ENCODE measurements around the gene KHDRBS2.
A peak's percentile ranks its signal among the peaks of the same experiment; 100 is the strongest.

KHDRBS2 gene

DNA sequence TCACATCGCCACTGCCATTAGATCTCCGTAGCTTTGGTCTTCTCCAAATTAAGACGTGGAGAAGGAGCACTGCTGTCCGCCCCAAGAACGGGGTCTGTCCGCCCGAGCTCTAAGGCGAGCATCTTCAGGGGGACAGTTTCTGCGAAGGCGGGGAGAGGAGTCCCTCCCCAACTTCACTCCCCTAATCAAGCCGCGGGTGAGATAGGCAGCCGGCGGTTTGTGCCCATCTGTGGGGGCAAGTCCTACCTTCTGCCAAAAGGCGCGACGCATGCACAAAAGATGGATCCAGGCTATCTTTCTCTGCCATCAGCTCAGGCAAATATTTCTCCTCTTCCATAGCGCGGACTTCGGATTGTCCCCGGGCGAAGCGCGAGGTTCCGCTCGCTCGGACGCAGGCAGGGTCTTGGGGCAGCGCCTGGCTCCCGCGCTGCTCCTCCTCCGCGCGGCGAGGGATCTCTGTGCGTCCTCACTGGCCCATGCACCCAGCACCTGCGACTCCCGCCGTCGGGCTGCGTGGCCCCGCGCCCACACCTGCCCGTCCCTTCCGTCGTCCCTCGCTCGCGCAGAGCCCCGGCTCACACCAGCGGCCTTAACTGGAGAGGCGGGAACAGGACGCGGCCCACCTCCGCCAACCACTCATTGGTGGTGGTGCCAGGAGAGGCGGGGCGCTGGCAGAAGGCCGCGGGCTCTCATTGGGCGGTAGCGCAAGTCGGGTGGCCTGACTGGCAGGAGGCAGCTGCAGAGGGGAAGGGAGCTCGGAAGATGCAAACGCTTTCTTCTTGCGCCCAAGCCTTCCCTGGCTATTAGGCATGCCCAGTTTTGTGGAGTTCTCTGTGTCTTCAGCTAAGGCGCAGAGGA, at the start of gene KHDRBS2:
KHDRBS2 (minus strand) TSS at position 614 of the 858 bp plus-strand sequence.
- DNase-seq, result peak; percentile 60

DNA sequence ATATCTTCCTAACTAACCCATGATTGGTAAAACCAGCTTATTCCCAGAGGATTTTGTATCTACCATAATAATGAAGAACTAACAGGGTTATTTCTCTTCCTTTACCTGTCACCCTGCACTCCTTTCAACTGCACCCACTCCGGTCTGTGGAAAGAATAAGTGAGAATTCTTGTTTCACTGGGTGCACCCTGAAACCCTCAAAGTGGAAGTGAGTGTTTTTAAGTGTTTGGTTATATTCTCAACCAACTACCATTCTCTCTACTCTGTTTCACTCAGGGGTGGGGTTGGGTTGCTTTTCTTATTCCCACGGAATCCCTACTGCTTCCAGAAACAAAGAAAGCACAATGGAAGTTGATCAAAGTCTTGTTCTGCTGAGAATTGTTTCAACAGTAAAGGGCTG, 42.6 kb upstream of the KHDRBS2 start:
- no peak for DNase-seq

DNA sequence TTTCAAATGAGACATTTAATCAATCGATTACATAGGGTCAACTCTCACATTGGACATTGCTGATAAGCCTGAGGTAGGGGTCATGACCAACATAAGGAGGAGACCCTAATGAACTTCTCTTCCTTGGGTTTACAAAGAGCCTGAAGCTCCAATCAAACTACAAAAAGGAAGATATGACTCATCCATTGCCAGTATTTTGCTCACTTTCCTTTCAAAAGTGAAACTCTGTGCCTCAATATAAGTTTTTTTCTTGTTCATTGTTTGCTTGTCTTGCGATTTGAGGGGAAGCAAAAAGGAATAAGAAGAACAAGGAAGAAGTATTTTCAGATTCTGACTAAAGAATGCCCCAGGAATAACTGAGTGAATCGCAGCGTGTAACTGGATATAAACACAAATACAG, 38.8 kb upstream of the KHDRBS2 start:
- DNase-seq, result peak; percentile 65

DNA sequence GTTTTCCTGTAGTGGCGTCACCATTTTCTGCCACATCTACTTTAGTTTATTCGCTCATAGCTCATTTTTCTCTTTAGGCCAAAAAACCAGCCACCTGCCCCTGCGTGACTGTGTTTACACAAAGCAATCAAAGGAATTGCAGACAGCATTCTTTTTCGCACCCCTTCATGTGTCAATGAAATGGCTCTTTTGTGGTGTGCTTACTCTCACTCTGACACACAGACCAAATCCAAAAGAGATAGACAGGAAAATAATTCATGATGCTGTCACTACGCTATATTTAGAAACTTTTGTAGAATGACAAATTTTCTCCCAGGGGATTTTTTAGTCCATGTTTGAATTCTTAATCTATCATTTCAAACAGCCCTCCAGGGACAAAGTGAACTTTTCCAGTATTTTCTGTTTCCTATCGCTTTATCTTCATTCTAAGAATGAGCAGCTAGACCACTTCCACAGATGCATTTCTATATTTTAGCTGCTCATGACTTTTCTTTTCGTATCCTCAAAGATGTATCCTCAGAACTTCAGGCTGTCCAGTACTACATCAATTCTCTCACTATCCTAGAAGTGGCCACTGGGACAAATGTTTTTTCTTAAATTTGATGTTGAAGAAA, 37.9 kb upstream of the KHDRBS2 start:
- DNase-seq, result no peak

DNA sequence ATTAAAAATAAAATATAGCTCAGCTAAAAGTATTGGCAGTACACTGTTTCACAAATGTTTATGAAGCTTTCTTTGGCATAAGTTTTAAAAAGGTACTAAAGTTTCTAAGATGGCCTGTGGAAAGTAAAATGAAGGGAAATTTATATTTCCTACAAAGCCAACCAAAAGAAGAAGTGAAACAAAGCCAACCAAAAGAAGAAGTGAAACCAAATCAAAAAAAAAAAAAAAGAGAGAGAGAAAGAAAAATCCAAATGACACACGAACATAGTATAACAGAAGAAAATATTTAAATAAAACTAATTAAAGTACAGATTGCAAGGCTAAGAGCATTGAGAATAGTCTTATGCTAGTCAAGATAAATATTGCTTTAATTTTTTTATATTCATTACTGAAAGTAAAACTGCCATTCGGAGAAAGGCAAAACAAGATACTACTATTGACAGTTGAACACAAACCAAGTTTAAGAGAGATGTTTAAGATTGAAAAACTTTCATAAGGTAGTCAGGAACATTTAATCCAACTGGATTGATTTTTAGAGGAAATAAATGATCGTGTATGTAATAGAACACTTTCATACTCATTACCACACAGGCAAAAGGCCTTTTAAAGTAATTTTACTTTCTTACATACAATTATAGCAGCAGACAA, 12.8 kb upstream of the KHDRBS2 start:
- DNase-seq, result peak; percentile 87

DNA sequence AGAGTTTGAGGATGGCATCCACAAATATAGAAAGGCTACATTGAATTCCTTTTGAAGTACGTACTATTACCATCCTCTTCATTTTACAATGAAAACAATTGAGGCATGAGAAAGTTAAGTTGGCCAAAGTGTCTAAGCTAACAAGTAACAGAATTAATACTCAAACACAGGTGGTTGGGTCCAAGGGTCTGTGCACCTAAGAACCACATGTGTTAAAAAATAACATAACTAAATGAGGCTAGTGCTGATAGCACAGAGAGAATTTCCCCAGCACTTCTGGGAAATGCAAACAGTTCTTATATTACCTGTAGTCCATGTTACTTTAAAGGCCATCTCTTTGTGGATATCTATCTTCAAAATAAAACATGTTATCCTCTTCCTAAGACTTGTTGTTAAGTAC, 10.5 kb upstream of the KHDRBS2 start:
- no peak for DNase-seq

DNA sequence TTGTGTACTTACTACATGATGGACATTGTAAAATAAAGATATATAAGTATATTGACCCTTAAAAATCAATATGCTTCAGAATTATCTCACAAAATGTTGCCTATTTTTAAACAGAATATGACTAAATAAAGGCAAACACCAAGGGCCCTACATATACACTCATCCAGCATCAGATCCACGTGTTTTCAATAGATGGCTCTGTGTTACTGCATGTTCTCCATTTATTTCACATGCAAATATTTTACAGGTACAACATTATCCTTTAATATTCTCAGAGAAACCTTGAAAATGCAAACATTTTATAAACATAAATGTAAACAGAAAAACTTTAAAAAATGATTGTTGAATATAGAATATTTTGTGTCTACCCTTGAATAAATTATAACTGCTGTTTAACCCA, 2.9 kb upstream of the KHDRBS2 start:
- DNase-seq, result no peak

DNA sequence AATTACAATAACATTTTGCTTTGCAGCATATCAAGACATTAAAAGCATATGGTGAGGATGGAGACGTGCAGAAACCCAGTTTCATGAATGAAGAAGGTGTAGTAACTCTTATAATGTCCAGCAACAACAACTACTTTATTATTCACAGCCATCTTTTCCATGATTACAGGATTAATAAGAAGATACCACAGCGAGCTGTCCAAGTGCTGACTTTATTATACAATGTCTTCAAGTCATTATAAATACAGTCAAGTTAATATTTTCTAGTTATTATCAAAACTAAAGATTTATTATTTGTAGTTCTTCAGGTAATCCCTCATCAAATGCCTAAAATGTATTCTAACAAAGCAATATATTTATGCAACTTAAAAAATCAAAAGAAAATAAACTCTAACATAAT, 2.5 kb upstream of the KHDRBS2 start:
- DNase-seq, result no peak

DNA sequence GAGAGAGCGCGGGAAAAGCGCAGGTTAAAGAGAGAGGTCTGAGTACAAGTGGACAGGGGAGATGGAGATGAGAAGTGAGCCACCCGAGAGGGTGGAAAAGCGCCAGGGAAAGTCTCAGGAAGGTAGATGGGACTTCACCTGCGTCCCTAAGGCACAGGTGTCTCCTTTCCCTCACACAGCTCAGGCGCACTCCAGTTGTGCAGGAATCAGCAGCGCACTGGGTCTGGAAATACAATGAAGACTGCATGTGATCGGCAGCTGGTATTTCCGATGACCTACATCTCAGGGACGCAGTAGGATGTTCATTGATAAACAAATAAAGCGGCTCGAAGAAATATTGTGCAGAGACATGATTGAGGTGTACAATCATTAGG, 432 bp upstream of the KHDRBS2 start:
- no peak for DNase-seq

DNA sequence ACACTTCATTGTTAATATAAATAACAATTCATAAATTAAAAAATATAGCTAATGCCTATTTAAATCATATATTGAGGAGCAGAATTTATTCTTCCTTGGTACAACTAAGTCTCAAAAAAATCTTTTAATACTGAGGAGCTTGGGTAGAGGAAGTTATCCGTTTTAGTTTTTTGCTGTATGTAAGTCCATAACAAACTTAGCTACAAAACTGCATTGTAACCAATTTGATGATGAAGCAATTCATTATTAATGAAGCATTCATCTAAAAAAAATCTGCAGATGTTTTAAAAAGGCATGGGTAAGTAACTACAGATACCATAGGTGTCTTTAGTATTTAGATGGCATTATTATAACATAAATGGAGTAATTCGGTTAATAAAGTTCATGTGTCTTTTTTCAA, 1.3 kb downstream of the KHDRBS2 start:
- no peak for DNase-seq

DNA sequence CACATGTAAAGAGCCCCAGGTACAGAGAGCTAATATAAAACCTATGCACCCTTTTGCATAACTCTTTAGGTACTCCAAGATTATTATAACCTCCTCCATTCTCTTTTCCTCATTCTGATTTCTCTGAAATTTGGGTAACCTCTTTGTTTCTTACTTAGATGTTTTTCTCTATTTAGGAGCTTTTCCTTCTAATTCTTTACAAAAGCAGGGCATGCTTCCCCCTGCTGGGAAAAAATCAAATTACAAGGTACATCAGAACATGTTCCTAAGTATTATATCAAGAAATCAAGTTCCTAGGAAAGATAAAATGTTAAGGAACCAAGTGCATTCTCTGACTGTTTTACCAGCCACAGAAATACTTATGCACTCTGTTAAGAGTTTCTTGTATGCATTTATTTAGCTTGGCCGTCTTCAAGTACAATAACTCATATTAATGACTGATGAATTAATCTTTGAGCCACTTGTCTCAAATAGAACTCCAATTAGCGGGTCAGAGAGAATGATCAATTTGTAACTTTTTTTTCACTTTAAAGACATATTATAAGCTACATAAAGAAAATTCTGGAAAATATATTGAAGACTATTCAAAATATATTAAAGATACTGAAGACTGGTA, 2.1 kb downstream of the KHDRBS2 start:
- DNase-seq, result peak; percentile 18

DNA sequence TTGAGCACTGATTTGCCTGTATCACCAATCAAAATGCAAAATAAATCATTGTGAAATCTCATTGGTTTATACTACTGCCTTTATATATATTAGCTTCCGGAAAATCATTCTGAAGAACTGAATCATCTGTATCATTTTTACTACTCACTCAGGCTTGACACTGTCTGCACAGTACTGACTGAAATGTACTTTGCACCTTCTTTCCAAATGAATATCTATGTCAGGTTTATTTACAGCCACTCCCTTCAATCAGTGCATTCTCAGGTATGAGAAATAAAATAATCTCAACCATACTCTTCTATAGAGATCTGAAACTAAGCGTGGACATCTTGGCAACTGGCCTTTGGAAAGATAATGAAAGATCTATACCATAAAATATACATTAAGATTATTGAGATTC, 2.7 kb downstream of the KHDRBS2 start:
- DNase-seq, result no peak

DNA sequence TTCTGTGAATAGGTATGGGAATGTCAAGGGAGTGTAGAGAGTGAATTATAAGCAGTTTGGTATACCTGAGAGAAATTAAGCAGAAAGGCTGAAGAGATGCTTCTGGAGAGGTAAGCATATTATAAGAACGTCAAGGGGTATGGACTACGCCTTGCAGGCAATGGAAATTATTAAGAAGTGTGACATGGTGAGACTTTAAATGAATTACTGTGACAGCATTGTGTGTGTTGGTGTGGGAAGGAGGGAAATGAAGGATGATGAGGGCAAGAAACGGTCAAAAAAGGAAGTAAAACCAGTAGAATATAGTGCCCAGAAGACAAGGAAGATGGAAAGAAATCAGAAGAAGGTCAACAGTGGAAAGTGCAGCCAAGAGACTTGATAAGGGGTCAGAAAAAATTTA, 5.9 kb downstream of the KHDRBS2 start:
- peak; percentile 26 for DNase-seq

DNA sequence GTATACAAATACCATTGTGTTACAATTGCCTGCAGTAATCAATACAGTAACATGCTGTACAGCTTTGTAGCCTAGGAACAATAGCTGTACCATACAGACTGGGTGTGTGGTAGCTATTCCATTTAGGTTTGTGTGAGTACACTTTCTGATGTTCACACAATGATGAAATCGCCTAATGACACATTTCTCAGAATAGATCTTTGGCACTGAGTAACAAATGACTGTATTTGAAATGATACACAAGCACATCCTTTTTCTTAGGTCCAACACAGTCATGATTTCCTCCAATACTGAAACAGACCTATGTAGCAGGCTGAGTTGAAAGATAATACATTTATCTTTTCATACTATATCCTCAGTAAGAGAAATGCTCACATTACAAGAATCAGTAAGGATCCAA, 13.9 kb downstream of the KHDRBS2 start:
- DNase-seq, result no peak

DNA sequence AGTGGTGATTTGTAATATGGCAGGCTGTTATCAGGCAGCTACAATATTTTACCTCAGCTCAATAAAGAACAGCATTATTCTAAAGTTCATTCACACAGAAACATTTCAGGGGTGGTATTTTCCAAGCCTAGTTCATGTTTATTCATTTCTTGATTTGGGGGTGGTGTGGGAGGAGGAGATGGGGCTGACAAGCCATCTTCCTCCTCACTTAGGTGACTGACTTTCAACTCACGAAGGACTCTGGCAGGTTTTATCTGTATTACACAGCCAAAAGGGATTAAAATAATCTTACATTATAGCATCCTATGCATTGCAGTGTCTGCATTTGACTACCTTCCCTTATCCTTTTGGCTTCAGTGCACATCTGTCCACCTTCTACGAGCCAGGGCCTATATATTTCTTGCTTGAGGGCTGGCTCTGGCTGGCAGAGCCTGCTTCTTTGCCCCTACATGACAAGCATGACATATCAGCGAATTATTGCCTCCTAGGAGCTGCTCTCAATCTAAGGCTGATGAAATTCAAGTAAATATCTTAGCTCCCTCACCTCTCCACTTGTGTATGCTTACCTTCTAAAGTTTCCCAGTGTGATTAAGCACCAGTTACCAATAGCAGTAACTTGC, 20.0 kb downstream of the KHDRBS2 start:
- DNase-seq, result no peak

DNA sequence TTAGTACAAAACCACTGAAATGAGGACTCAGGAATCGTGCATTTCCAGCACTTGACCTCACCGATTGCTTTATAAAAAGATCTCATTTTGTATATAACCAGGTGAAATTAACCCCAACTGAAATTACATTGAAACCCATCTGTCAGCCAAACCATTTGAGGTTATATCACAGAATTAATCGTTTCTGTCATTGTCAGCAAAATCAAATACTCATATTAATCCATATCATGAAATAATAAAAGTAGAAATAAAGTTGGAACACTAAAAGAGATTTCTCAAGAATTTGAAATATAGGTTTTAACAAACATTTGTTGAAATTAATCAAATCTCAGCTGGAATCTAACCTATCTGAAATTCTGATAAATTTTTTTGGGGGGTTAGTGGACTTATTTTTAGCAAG, 23.7 kb downstream of the KHDRBS2 start:
- DNase-seq, result no peak

DNA sequence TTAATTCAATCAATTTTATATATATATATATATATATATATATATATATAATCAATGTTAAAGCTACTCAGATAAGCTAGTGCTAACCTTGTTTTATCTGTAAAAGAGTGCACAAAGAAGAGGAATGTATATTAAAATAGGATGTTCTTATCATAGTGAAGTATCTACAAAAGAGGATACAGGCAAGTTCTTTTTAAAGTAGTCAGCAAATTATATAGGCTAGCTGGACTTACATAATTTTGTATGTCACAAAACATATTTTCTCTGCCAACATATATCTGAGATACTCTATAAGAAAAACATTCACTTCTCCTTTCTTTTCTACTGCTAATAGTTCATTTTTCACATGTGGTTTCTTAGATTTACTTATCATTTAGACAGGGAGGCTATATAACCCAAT, 39.9 kb downstream of the KHDRBS2 start:
- no peak for DNase-seq

DNA sequence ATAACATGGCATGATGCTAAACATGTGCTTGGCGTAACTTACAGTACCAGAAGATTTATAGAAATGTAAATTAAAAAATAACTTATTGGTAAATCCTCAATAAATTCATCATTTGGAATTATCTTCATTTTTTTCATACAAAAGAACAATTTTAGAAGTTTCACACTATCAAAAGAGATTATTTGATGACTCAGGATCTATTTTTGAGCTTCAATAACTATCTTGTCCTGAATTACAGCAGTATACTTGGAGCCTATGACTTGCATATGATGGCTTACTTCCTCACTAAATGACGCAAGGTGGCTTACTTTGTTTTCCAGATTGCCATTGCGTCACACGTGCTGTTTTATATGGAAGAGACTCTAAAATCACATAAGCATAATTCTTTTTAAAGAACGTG, 49.2 kb downstream of the KHDRBS2 start:
- peak; percentile 30 for DNase-seq

DNA sequence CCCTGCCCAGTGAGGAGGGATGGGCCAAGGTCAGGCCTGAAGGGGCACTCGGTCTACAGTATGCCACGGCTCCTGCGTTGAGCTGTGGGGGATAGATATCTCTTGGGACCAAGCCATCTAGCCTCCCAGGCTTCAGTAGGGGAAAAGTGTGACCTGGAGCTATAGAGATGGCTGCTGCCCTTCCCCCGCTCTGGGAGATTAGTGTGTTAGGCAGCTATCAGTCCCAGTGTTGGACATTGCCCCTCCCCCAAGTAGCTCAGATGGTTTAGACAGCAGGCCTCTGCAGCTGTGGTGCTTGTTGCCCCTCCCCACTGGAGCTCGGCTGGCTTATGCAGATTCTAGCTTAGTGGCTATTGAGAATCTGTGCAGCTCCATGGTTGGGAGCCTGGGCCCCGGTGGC, 56.8 kb downstream of the KHDRBS2 start:
- no peak for DNase-seq

DNA sequence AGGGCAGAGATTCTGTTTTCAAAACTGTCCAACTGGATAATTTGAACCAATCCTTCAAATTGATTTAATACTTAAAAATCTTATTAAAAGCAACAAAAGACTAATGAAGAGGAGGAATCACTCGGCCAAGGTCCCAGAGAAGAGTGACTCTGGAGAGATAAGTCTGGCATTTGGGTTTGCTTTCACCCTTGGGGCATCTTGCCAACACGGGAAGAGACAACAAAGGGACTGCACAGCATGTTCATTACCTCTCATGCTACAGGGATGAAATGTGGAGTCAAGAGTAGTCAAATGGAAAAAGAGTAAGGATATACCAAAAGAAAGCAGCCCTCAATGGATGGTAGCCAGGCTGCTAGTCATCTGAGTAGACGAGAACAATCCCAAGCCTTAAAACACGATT, 68.2 kb downstream of the KHDRBS2 start:
- no peak for DNase-seq

DNA sequence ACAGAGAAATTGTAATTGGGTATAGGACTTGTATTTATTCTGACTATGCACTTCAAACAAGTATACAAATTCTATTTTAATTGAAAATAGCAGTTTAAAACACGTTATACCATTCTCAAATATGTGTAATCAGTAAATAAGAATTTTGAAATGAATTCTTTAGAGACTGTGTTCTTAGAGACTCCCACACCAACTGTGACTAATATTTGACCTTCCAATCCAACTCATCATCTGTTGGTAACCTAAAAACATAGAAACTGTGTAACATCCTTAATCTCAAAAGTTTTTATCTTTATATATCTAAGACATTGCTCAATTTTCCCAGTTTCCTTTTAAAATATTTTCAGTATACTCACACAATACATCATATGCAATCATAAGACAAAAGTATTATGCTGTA, 83.9 kb downstream of the KHDRBS2 start:
- no peak for DNase-seq

DNA sequence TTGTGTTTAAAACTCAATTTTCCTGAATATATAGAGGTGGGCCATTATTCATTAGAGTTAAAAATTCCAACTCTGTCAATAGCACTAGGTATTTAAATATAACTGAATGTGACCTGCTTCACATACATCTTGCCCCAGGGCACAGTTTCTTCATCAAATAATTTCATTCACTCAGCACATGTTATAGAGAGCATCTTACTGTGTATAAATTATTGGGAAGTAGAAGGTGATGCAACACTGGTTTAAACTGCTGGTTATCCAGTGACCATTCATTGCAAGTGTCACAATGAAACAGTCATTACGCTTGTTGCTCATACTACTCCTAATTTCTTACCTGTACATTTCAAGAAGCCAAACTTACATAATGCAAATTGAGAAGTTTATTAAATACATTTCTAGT, 93.4 kb downstream of the KHDRBS2 start:
- no peak for DNase-seq

DNA sequence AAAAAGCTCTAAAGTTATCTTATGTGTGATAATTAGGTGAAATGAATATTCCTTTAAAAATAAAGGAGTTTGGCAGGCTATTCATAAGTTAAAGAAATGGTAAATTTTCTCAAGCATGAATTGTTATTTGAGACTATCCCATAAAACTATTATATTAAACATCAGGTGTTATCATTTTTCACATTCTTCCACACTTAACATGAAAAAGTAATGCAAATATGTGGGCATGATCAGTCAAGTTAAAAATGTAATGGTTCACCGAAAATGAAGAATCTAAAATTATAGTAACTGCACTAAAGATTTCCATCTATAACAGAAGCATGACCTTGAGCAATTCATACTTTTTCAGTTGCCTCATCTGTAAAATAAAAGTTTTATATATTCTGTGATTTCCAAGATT, 110.8 kb downstream of the KHDRBS2 start:
- no peak for DNase-seq
